Renal pelvis (tissue), 4 donors: ENCODE results near the gene KHDC4. TPM values are rescaled to one million over a fixed set of nuclear protein-coding genes. Genes with fewer than 3 reads are reported as not detected.

Experiments used
- DNase-seq: peaks from one replicate; pipeline ENCODE4 v3.0.0-alpha.2; 2013
- polyA plus RNA-seq, 3 donors: library from polyadenylated mRNA; unstranded; fragments of 120-200 nt; gene quantifications; one replicate each; pipeline ENCODE4 v1.2.1, GENCODE V29; 2013; ENCODE audit not compliant: insufficient read length in 3 of 3

Gene KHDC4
- polyA plus RNA-seq, 3 donors: 43.9 to 77.9 (median 74.4) TPM

GRCh38 chr1:155871390-155871789 is 62.8 kb downstream of the KHDC4 start:
- DNase-seq: no peak

- no peak for DNase-seq
Measured at GRCh38 chr1:155867766-155868165, 66.4 kb downstream of the KHDC4 start.

- no peak for DNase-seq
Measured at GRCh38 chr1:155864393-155864792, 69.8 kb downstream of the KHDC4 start.

Other genes starting within 250 kb of the KHDC4 start
- gene YY1AP1, start 245.6 kb downstream of the KHDC4 start, polyA plus RNA-seq: 10 to 100 TPM; 71.9 to 77.5 (median 73.1) TPM
- gene DAP3, start 245.3 kb downstream of the KHDC4 start, polyA plus RNA-seq: 100 to 1,000 TPM; 109 to 139 (median 119) TPM
- 10 to 100 TPM; 40.4 to 70.5 (median 60.6) TPM for gene GON4L, start 77.2 kb downstream of the KHDC4 start, polyA plus RNA-seq
- gene SYT11, start 74.8 kb downstream of the KHDC4 start, polyA plus RNA-seq: 10 to 100 TPM; 17.4 to 20.3 (median 19.2) TPM
- 10 to 100 TPM; 53.2 to 60.9 (median 54.4) TPM for gene RIT1, start 23.1 kb downstream of the KHDC4 start, polyA plus RNA-seq
- gene RXFP4, start 7.2 kb upstream of the KHDC4 start, polyA plus RNA-seq: under 1 TPM in 1 of 3 donors, not detected in 2; 0.24 TPM
- gene ARHGEF2, start 44.1 kb upstream of the KHDC4 start, polyA plus RNA-seq: 10 to 100 TPM; 77.3 to 79.9 (median 77.7) TPM
- gene SSR2, start 86.5 kb upstream of the KHDC4 start, polyA plus RNA-seq: 100 to 1,000 TPM; 354 to 431 (median 363) TPM
- gene UBQLN4, start 119.4 kb upstream of the KHDC4 start, polyA plus RNA-seq: 10 to 100 TPM; 57.5 to 59.6 (median 58.5) TPM
- gene LAMTOR2, start 120.4 kb upstream of the KHDC4 start, polyA plus RNA-seq: 10 to 100 TPM; 55.9 to 67.2 (median 63.9) TPM
- 10 to 100 TPM; 54.4 to 61.6 (median 55.3) TPM for gene RAB25, start 126.7 kb upstream of the KHDC4 start, polyA plus RNA-seq
- gene MEX3A, start 148.1 kb upstream of the KHDC4 start, polyA plus RNA-seq: 10 to 100 TPM; 43.2 to 53.5 (median 50.1) TPM
- 100 to 1,000 TPM in 2 of 3 donors, 10 to 100 TPM in 1; 84.6 to 104 (median 103) TPM for gene LMNA, start 180.3 kb upstream of the KHDC4 start, polyA plus RNA-seq
- gene SEMA4A, start 219.2 kb upstream of the KHDC4 start, polyA plus RNA-seq: 10 to 100 TPM; 21.2 to 27.5 (median 21.3) TPM